ENCODE measurements around the gene SLC16A11.
"Not testable (repeated sequence)": the region's sequence is repeated elsewhere in the genome, so short reads cannot be mapped to it uniquely, and the experiment has no call there.

The SLC16A11 gene

DNA sequence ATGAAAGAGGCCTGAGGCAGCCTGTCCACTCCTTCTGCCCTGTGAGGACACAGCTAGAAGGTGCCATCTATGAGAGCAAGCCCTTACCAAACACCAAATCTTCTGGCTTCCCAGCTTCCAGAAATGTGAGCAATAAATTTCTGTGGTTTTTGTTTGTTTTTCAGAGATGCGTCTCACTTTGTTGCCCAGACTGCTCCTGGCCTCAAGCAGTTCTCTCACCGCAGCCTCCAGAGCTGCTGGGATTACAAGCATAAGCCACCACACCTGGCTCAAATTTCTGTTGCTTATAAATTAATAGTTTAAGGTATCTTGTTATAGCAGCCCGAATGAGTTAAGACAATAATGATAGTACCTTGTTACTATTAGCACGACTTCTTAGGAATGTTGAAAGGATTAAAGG lies 12.5 kb upstream of the SLC16A11 start:
- no peak for DNase-seq

DNA sequence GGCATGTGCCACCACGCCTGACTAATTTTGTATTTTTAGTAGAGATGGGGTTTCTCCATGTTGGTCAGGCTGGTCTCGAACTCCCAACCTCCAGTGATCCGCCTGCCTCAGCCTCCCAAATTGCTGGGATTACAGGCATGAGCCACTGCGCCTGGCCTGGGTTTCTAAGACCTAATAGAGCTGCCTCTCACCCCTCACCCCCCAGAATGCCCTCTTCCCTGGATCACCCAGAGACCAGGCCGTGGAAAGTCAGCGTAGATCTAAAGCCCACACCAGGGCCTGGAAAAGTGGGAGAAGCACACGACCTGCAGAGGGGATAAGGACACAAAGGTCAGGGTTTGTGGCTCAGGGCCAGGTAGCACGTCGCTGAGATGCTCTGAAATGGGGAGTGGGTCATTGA lies 6.7 kb upstream of the SLC16A11 start:
- not testable (repeated sequence) for DNase-seq

DNA sequence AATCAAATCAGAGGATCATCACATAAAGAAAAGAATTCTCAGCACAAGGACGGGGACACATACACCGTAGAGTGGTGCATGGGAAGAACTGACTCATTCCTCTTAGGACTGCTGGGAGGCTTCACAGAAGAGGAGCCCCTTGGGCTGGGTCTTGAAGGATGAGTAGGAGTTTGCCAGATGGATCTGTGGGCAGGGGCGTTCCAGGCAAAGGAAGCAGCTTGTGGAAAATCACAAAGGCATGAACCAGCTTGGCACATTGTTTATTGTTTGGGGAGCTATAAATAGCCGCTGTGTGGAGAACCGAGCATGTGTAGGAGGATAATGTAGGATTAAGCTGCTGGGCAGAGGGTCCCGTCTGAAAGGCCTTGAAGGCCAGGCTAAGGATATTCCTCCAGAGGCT lies 5.1 kb upstream of the SLC16A11 start:
- no peak for DNase-seq

DNA sequence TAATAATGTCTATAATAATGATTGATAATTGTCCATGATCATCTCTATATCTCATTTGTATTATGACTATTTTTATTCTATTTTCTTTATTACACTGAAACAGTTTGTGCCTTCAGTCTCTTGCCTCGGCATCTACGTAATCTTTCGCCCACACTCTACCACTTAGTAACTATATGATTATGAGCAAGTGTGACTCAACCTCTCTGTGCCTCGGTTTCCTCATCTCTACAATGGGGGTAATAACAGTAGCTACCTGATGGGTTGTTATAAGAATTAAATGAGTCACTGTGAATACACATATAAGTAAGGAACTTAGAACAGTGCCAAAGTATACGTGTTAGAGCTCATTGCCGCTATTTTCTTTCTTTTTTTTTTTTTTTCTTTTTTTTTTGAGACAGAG lies 3.7 kb upstream of the SLC16A11 start:
- DNase-seq: no peak

DNA sequence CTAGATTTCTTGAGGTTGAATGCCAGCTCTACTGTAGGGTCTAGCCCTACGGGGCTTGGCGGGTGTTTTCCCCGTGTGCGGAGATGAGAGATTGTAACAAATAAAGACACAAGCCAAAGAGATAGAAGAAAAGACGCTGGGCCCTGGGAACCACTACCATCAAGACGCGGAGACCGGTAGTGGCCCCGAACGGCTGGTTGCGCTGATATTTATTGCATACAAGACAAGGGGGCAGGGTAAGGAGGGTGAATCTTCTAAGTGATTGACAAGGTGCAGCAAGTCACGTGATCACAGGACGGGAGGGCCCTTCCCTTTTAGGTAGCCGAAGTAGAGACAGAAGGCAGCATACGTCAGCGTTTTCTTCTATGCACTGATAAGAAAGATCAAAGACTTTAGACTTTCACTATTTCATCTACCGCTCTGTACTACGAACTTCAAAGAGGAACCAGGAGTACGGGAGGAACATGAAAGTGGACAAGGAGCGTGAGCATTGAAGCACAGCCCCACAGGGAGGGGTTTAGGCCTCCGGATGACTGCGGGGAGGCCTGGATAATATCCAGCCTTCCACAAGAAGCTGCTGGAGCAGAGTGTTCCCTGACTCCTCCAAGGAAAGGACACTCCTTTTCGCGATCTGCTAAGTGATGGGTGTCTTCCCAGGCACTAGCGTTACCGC lies 3.0 kb upstream of the SLC16A11 start:
- peak in 1 of 2 experiments; percentile 31 for DNase-seq

DNA sequence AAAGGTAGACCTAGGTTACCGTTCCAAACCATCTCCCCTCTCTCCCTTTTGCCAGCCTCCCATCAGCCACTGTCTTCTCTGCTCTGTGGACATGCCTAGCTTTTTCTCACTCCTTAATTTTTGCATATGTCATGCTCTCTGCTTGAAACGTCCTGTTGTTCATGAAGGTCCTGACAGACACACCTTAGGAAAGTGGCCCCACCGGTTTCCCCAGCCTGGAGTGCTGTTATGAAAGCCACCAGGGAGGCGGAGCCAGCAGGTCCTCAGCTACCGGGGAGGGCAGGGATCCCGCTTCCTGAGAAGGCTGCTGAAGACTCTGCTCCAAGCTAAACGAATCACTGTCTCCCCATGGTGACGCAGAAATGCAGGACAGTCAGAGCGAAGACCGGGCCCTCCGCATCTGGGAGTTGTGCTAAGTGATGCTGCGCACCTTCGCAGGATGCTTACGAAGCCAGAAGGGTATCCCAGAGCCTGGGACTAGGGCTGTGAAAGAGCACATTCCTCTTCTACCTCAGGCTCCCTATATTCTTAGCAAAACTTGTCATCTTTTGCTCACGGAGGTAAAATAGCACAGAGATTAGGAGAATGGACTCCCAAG lies 2.3 kb upstream of the SLC16A11 start:
- DNase-seq: peak; percentile 86 to 90

DNA sequence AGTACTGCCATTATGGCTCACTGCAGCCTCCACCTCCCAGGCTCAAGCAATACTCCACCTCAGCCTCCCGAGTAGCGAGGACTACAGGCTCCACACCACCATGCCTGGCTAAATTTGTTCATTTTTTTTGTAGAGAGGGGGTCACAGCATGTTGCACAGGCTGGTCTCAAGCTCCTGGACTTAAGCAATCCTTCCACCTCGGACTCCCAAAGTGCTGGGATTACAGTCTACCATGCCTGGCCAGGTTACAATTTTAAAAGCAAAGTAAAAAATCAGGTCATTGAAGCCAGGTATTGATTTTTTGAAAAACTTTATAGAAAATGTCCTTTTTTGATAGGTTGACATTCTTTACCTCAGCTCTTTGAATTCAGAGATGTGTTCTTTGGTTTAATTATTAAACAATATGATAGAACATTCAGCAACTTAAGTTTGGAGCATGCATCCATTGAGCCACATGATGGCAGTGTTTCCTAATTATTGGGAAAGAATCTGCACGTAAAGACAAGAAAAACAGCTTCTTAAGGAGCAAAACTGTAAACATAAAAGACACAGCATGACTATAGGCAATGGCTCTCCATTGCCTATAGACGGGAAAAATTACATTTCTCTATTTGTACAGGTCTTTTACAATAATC lies 1.7 kb upstream of the SLC16A11 start:
- peak; percentile 54 to 69 for DNase-seq

DNA sequence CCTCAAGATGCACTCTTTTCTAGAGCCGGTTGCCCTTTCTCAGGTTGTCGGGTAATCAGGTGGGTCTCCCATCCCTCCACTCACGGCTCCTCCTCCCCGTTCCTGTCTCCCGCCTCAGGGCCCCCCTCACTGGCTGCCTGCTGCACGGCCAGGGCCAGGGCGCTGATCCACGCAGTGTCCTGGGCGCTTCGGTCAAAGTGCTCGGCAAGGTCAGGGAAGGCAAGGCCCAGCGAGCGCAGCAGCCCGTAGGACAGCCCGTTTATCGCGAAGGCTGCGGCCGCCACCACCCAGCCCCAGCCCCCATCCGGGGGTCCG lies 753 bp downstream of the SLC16A11 start:
- peak in 1 of 2 experiments; percentile 22 for DNase-seq

DNA sequence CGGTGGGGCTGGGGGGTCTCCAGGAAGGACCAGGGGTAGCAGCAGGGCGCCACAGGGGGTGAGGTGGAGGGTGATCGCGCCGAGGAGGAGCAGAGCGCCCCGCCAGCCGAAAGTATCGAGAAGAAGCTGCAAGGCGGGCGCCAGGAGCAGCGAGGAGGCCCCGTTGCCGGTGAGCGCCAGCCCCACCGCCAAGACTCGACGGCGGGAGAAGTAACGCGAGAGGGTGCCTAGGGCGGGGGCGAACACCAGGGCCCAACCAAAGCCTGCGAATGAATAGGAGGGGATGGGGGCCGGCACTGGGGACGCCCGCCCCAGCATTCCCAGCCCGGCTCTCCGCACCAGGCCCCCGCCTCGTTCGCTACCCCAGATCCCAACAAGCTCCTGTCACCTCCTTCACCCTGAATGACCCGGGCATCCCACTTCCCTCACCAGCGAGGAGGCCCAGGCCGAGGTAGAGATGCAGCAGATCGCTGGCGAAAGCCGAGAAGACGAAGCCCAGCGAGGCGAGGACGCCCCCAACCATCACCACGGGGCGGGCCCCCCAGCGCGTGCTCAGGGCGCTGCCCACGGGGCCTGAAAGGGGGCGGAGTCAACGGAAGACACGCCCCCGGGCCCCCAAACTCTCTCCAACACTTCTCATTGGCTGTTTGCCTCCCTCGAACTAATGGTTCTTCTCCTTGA lies 1.3 kb downstream of the SLC16A11 start:
- no peak for DNase-seq

DNA sequence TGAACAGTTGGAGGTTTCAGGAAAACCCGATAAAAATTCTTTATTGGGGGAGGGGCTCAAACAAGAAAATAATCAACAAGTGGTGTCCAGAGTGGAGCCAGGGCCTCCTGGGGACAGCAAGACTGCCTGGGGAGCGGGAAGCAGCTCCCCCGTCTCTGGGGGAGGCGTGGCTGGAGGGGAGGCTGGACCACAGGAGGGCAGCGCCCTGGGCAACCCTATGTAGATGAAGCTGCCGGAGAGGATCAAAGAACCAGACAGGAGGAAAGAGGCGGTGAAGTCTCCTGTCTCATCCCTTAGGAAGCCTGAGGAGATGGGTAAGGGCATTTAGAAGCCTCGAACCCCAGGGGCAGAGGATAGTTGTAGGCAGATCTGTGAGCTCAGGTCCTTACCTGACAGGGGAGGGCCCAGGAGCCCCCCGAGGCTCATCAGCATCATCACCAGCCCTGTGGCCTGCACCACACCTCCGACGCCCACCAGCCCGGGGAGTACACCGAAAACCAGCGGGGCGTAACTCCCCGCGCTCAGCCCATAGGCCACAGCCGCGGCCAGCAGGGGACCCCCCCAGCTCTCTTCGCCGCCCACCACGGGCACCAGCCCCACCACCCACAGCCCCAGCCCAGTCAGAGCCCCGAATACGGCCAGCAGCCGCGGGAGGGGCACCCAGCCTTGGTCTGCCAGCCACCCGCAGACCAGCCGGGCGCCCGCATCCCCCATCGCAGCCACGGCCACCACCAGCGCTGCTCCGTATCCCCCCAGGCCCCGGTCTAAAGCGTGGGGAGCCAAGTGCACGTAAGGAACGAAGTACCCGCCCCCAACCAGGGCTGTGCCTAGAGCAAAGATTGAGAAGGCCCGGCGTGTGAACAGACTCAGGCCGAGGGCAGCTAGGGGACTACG lies 2.0 kb downstream of the SLC16A11 start:
- peak in 1 of 2 experiments; percentile 7 for DNase-seq

DNA sequence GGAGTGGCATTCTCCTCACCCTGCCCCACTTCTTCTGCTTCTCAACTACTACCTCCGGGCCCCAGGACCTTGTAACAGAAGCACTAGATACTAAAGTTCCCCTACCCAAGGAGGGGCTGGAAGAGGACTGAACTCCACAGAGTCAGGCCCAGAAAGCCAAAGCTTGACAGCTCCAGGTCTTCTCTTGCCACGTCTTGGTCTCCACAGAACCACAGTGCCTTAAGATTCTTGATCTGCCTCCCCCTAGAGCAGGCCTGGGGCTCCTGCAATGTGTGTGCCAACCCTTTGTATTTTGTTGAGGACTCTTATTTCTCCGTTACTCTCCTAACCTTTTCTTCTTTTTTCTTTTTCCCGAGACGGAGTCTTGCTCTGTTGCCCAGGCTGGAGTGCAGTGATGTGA lies 4.1 kb downstream of the SLC16A11 start:
- DNase-seq: no peak

DNA sequence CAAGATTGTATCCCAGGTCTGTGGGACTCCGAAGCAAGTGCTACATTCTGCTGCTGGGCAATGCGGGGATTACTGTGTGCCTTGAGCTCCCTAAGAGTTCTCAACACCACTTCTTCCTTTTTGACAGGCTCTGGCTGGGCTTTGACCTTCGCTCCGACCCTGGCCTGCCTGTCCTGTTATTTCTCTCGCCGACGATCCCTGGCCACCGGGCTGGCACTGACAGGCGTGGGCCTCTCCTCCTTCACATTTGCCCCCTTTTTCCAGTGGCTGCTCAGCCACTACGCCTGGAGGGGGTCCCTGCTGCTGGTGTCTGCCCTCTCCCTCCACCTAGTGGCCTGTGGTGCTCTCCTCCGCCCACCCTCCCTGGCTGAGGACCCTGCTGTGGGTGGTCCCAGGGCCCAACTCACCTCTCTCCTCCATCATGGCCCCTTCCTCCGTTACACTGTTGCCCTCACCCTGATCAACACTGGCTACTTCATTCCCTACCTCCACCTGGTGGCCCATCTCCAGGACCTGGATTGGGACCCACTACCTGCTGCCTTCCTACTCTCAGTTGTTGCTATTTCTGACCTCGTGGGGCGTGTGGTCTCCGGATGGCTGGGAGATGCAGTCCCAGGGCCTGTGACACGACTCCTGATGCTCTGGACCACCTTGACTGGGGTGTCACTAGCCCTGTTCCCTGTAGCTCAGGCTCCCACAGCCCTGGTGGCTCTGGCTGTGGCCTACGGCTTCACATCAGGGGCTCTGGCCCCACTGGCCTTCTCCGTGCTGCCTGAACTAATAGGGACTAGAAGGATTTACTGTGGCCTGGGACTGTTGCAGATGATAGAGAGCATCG lies 5.6 kb downstream of the SLC16A11 start:
- no peak for DNase-seq

DNA sequence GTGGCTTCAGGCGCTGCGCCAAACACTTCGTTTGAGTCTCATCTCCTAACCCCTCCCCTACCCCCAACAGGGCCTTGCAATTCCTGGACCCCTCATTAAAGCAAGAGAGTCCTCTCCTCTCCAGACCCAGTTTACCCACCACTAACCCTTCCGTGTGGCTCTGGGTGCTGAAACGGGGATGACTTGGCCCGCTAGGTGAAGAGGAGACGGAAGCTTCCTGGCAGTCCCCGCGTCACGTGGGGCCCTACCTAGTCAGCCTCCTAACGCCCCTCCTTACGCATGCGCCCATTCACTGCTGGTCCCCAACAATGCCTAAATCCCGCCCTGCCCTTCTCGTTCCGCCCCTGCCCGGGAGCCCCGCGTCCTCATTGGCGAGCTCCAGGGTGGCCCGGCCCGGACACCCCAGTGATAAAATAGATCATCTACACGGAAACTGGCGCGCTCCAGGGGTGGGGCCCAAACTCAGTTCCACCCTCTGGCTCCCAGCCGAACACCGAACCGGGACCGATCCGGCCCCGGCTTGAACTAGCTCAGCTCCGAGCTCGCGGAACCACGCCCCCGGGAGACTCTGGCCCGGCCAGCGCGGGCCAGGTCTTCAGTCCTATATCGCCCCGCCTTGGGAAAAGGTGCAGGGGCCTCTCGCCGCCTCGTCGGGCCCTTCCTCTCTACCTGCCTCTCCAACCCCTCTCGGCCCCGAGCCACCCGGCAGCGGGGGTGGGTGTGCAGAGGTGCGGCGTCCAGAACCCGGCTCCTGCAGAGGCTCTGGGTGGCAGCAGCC lies 8.1 kb downstream of the SLC16A11 start, which contains the start of gene SLC16A13:
Gene SLC16A13, plus strand, starts transcription at position 425 of the 778 bp plus-strand sequence. CDS start 368 bp downstream, outside the sequence.
- peak; percentile 88 to 95 for DNase-seq

DNA sequence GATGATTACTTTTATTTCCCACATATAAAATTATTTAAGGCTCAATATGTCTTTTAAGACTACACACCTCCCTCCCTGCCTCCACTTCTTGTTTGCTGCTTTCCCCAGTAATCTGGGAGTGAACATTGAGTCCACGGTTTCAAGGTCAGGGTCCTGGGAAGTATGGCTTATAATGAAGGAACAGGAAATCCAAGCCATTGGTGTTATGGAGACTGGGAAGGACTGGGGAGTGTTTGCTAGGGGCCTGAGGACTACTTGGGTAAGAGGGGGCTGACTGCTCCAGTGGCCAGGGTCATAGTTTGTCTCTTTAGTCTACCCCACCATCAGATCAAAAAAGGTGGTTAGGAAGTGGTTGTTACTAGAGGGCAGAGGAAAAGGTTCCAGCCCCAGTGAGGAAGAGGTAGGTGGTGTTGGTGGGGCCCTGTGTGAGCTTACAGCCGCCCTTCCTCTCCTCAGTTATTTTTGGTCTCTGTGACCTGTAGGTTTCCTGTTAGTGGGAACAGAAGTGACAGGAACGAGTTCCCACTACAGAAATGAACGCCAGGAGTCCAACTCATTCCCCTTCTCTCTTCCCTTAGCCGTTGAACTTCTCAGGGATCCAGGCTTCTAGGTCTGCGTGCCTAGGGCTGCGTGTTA lies 8.8 kb downstream of the SLC16A11 start:
- no peak for DNase-seq

DNA sequence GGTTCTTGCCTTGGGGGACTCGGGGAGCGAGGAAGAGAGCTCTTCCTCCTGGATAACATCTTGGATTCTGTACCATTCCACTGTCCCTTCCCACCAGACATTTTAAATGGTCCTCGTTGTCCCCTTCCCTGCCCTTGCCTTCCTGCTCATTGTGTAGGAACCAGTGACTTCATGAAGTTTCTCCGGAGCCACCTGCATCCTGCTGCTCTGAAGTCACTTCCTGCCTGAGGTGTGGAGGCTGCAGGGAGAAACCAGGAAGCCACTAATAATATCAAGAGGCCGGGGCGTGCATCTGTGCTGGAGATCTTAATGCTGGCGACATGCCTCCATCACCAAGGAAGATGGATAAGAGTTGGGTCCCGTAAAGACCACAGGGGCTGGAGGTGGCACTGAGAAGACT lies 14.2 kb downstream of the SLC16A11 start:
- no peak for DNase-seq

DNA sequence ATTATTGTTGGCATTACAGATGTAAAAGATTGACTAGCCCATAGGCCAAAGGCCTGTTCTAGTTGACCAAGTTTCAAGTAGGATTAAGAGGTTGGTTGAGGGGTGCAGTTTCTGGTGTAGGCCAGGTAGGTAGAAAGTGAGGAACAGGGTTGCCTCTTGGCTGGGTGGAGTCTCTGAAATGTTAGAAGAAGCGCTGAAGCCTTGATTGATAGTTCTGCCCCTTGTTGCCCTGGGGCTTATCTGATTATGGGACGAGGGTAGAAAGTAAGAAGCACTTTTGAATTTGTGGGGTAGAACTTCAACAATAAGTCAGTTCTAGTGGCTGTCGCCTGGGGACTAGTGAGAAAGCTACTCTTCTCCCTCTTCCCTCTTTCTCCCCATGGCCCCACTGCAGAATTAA lies 14.8 kb downstream of the SLC16A11 start:
- DNase-seq: no peak

DNA sequence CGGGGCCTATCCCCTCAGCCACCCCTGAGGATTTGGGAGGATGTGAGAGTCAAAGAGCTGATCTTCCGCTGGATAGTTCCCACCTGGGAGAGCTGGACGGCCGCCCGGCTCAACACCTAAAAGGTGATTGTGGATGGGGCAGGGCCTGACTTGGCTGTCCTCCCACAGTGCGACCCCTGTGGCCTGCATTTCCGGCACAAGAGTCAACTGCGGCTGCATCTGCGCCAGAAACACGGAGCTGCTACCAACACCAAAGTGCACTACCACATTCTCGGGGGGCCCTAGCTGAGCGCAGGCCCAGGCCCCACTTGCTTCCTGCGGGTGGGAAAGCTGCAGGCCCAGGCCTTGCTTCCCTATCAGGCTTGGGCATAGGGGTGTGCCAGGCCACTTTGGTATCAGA lies 16.6 kb downstream of the SLC16A11 start:
- no peak for DNase-seq

DNA sequence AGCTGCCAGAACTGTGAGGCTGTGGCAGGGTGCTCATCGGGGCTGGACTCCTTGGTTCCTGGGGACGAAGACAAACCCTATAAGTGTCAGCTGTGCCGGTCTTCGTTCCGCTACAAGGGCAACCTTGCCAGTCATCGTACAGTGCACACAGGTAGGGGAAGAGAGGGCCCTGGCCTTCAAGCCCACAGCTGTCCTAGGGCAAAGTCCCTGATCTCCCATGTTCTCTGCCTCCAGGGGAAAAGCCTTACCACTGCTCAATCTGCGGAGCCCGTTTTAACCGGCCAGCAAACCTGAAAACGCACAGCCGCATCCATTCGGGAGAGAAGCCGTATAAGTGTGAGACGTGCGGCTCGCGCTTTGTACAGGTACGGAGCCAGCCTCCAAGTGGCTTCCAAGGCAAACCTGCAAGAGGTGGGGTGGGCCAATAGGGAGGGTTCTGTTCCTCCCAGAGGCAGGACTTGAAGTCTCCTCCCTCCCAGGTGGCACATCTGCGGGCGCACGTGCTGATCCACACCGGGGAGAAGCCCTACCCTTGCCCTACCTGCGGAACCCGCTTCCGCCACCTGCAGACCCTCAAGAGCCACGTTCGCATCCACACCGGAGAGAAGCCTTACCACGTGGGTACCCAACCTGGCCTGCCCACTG lies 17.3 kb downstream of the SLC16A11 start:
- DNase-seq: no peak

DNA sequence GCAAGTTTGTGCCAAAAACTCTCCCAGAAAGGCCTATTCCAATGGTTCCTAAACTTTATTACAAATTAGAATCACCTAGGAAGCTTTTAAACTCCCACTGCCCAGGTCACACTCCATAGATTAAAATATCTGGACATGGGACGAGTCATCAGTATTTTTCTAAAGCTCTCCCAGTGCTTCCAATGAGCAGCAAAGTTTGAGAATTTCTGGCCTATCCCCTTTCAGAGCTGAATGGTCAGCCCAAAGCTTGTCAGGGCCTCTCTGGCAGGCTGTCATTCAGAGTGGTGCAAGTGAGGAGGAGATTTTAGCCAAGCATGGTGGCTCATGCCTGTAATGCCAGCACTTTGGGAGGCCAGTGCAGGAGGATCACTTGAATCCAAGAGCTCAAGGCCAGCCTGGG lies 18.6 kb downstream of the SLC16A11 start:
- DNase-seq: no peak

DNA sequence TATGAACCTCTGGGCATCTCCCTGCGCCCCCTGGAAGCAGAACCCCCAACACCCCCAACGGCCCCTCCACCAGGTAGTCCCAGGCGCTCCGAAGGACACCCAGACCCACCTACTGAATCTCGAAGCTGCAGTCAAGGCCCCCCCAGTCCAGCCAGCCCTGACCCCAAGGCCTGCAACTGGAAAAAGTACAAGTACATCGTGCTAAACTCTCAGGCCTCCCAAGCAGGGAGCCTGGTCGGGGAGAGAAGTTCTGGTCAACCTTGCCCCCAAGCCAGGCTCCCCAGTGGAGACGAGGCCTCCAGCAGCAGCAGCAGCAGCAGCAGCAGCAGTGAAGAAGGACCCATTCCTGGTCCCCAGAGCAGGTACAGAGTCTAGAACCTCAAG lies 19.5 kb downstream of the SLC16A11 start:
- no peak for DNase-seq

Data from NCI-H526 (cell line).